HG02623 (cell line): ENCODE measurements around the gene OTUD5.
A peak's percentile ranks its signal among the peaks of the same experiment; 100 is the strongest.
"Not testable (repeated sequence)": the region's sequence is repeated elsewhere in the genome, so short reads cannot be mapped to it uniquely, and the experiment has no call there.

Experiments
- ATAC-seq: cut with Tn5 transposase; IDR thresholded peaks from one replicate; pipeline ENCODE4 v1.9.1; 2021; ENCODE audit warnings: moderate library complexity; ENCODE audit not compliant: unreplicated experiment

The OTUD5 gene

GRCh38 chrX:48890934-48891401, 66.4 kb downstream of the OTUD5 start:
- peak; percentile 41 for ATAC-seq

GRCh38 chrX:48890296-48890925, 67.0 kb downstream of the OTUD5 start:
- no peak for ATAC-seq

DNA sequence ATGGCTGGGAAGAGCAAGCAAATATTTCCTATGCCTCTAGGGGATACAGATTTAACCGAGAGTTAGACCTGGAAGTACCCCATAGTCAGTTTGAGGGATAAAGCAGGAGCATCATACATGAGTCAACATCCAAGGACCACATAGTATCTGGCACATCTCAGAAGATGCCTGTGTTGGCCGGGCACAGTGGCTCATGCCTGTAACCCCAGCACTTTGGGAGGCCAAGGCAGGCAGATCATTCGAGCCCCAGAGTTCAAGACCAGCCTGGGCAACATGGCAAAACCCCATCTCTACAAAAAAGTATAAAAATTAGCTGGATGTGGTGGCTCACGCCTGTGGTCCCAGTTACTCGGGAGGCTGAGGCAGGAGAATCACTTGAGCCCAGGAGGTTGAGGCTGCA, 70.8 kb downstream of the OTUD5 start:
- not testable (repeated sequence) for ATAC-seq

GRCh38 chrX:48883729-48884128, 73.7 kb downstream of the OTUD5 start:
- ATAC-seq: no peak

- ATAC-seq: not testable (repeated sequence)
These were observed 80.5 kb downstream of the OTUD5 start for GRCh38 chrX:48876944-48877343.
